Measurements from ENCODE around the gene STAC3. TPM values are rescaled to one million over a fixed set of nuclear protein-coding genes. Genes with fewer than 3 reads are reported as not detected.

The STAC3 gene
- total and polyA plus RNA-seq, 12 donors: 0.30 to 2.9 (median 0.98) TPM

- Histone ChIP-seq H3K36me3 (peaks cover 0 to 100% (median 85%) of the 10 kb centered on the region in 9 donors), H3K4me1 (no peaks in the 10 kb centered on the region), H3K27me3 (no peaks in the 10 kb centered on the region), H3K4me3 (no peak overlapping the region), H3K9me3 (no peaks in the 10 kb centered on the region), H3K27ac (no peak overlapping the region)
- DNase-seq: no peak
- TF ChIP-seq CTCF (IDR thresholded peaks at IDR 0.05): no peak
- intact Hi-C loops (cut with DNase I): no loop called here
- ATAC-seq: no peak
- WGBS, 2 donors: 94 to 95% methylated on average over 17 of the region's 17 CpGs
Observed at GRCh38 chr12:57198329-57198728, 52.7 kb downstream of the STAC3 start.

GRCh38 chr12:57196956-57197355, 54.0 kb downstream of the STAC3 start:
- 89 to 90% methylated on average over 22 of the region's 22 CpGs for WGBS, 2 donors
- no peak overlapping the region for H3K4me3 ChIP-seq
- H3K27ac ChIP-seq: no peak overlapping the region
- DNase-seq: no peak
- ATAC-seq: no peak
- H3K27me3 ChIP-seq: no peaks in the 10 kb centered on the region
- no peak for TF ChIP-seq CTCF (IDR thresholded peaks at IDR 0.05)
- H3K9me3 ChIP-seq: no peaks in the 10 kb centered on the region
- no peaks in the 10 kb centered on the region for H3K4me1 ChIP-seq
- intact Hi-C loops (cut with DNase I): no loop called here
- peaks cover 4 to 100% (median 87%) of the 10 kb centered on the region in 9 donors for H3K36me3 ChIP-seq

GRCh38 chr12:57196439-57196838, 54.5 kb downstream of the STAC3 start:
- TF ChIP-seq CTCF (IDR thresholded peaks at IDR 0.05): no peak
- WGBS, 2 donors: 62 to 72% methylated on average over 4 of the region's 4 CpGs
- Histone ChIP-seq H3K27ac (no peak overlapping the region), H3K36me3 (peaks cover 4 to 100% (median 84%) of the 10 kb centered on the region in 9 donors), H3K9me3 (no peaks in the 10 kb centered on the region), H3K27me3 (no peaks in the 10 kb centered on the region), H3K4me1 (no peaks in the 10 kb centered on the region), H3K4me3 (no peak overlapping the region)
- intact Hi-C loops (cut with DNase I): no loop called here
- DNase-seq (no peak), ATAC-seq (no peak)

GRCh38 chr12:57195611-57196371, 55.2 kb downstream of the STAC3 start:
- intact Hi-C loops (cut with DNase I): no loop called here
- Histone ChIP-seq H3K9me3 (no peaks in the 10 kb centered on the region), H3K27ac (no peak overlapping the region), H3K4me1 (peaks cover 0 to 2% (median under 1%) of the 10 kb centered on the region in 9 donors), H3K36me3 (peaks cover 4 to 100% (median 84%) of the 10 kb centered on the region in 9 donors), H3K4me3 (no peak overlapping the region), H3K27me3 (no peaks in the 10 kb centered on the region)
- no peak for ATAC-seq
- DNase-seq: no peak
- TF ChIP-seq CTCF (IDR thresholded peaks at IDR 0.05): no peak
- whole genome bisulfite sequencing, 2 donors: 81% methylated on average over 34 of the region's 34 CpGs

All from heart right ventricle (tissue), 16 donors.